SK-N-SH treated with all-trans-retinoic acid at 6 μM for 48 hours (cell line): ENCODE data around the gene DISP3.

Source experiments
- ATAC-seq: fragments of 200-7000 bp; cut with Tn5 transposase; 3 replicates; pipeline ENCODE4 v1.9.1; 2020; ENCODE audit warnings: mild to moderate bottlenecking, moderate library complexity
- CSDC2 ChIP-seq: fragments of 250-450 bp; sonication (Bioruptor Pico); IDR thresholded peaks from 2 replicates; pipeline ENCODE4 v1.5.0; 2020; ENCODE audit warnings: mild to moderate bottlenecking, moderate library complexity
- ESRRG ChIP-seq: fragments of 250-450 bp; sonication (Bioruptor Pico); IDR thresholded peaks from 2 replicates; pipeline ENCODE4 v1.6.1; 2021; ENCODE audit warnings: mild to moderate bottlenecking
- GLIS3 ChIP-seq: fragments of 250-450 bp; sonication (Bioruptor Pico); IDR thresholded peaks from 2 replicates; pipeline ENCODE4 v1.5.0; 2020; ENCODE audit warnings: mild to moderate bottlenecking, moderate library complexity
- ISL1 ChIP-seq: fragments of 250-450 bp; sonication (Bioruptor Pico); IDR thresholded peaks from 2 replicates; pipeline ENCODE4 v2.1.2; 2022; ENCODE audit warnings: mild to moderate bottlenecking, moderate library complexity
- PATZ1 ChIP-seq: fragments of 250-450 bp; sonication (Bioruptor Pico); IDR thresholded peaks from 2 replicates; pipeline ENCODE4 v1.8.0; 2020; ENCODE audit warnings: mild to moderate bottlenecking, moderate library complexity, borderline replicate concordance
- POU6F1 ChIP-seq: fragments of 250-450 bp; sonication (Bioruptor Pico); IDR thresholded peaks from 2 replicates; pipeline ENCODE4 v1.8.0; 2021; ENCODE audit warnings: low read depth, mild to moderate bottlenecking, moderate library complexity, borderline replicate concordance
- PPARA ChIP-seq: fragments of 250-450 bp; sonication (Bioruptor Pico); IDR thresholded peaks from 2 replicates; pipeline ENCODE4 v1.5.0; 2020; ENCODE audit warnings: mild to moderate bottlenecking, borderline replicate concordance
- RARB ChIP-seq: fragments of 250-450 bp; sonication (Bioruptor Pico); IDR thresholded peaks from 2 replicates; pipeline ENCODE4 v1.8.0; 2021; ENCODE audit warnings: mild to moderate bottlenecking, moderate library complexity
- TCF4 ChIP-seq: fragments of 250-450 bp; sonication (Bioruptor Pico); IDR thresholded peaks from 2 replicates; pipeline ENCODE4 v1.8.0; 2021; ENCODE audit warnings: mild to moderate bottlenecking, moderate library complexity, borderline replicate concordance
- TOX ChIP-seq: fragments of 250-450 bp; sonication (Bioruptor Pico); IDR thresholded peaks from 2 replicates; pipeline ENCODE4 v1.8.0; 2021; ENCODE audit warnings: mild to moderate bottlenecking, moderate library complexity, borderline replicate concordance
- ZC3H10 ChIP-seq: fragments of 250-450 bp; sonication (Bioruptor Pico); IDR thresholded peaks from 2 replicates; pipeline ENCODE4 v1.5.1; 2021; ENCODE audit warnings: mild to moderate bottlenecking, moderate library complexity
- ZFP3 ChIP-seq: fragments of 250-450 bp; sonication (Bioruptor Pico); IDR thresholded peaks from 2 replicates; pipeline ENCODE4 v1.5.0; 2020; ENCODE audit warnings: mild to moderate bottlenecking, moderate library complexity
- ZFP30 ChIP-seq: fragments of 450-650 bp; formaldehyde crosslinking; IDR thresholded peaks from 2 replicates; pipeline ENCODE4 v1.5.0; 2022; ENCODE audit warnings: mild to moderate bottlenecking, moderate library complexity
- ZNF565 ChIP-seq: fragments of 450-650 bp; formaldehyde crosslinking; conservative IDR thresholded peaks from 2 replicates; pipeline ENCODE4 v1.5.0; 2020; ENCODE audit warnings: low read depth, mild to moderate bottlenecking, moderate library complexity
- ZNF70 ChIP-seq: fragments of 450-650 bp; formaldehyde crosslinking; IDR thresholded peaks from 2 replicates; pipeline ENCODE4 v1.5.0; 2020; ENCODE audit warnings: mild to moderate bottlenecking, moderate library complexity
- ZNF8 ChIP-seq: fragments of 450-650 bp; formaldehyde crosslinking; IDR thresholded peaks from 2 replicates; pipeline ENCODE4 v1.5.0; 2020; ENCODE audit warnings: mild to moderate bottlenecking, moderate library complexity
- TF ChIP-seq, protein P1 (sequence below): fragments of 250-450 bp; sonication (Bioruptor Pico); IDR thresholded peaks from 2 replicates; pipeline ENCODE4 v1.5.0; 2020; ENCODE audit warnings: mild to moderate bottlenecking, moderate library complexity
- TF ChIP-seq, protein P2 (sequence below): fragments of 250-450 bp; sonication (Bioruptor Pico); IDR thresholded peaks from 2 replicates; pipeline ENCODE4 v1.5.1; 2020; ENCODE audit warnings: low read depth, mild to moderate bottlenecking, moderate library complexity
- TF ChIP-seq, protein P3 (sequence below): fragments of 250-450 bp; sonication (Bioruptor Pico); IDR thresholded peaks from 2 replicates; pipeline ENCODE4 v1.5.1; 2021; ENCODE audit warnings: mild to moderate bottlenecking, moderate library complexity

The DISP3 gene

DNA sequence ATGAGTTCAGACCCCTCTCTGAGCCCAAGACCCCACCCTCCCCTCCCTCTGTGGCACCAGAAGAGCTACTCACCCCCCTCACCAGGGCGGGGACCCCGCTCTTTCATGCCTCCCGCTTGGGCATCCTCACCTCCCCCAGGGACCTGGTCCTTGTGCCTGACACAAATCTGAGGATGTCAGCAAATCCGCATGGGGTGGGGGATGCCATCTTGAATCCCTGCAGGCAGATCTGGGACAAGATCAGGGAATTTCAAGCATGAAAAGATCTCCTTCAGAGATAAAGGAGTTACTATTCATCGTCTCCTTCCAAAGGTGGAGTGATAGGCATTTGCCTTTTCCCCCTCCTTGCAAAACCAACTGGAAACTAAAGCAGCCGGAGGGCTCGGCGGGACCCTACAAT, 81.1 kb downstream of the DISP3 start:
- TF ChIP-seq GLIS3 (no peak), ESRRG (CRISPR knock-in tag) (no peak), TOX (CRISPR knock-in tag) (no peak), PPARA (CRISPR knock-in tag) (no peak), ZNF565 (CRISPR knock-in tag) (no peak), CSDC2 (CRISPR knock-in tag) (no peak)
- TF ChIP-seq, protein P1, sequence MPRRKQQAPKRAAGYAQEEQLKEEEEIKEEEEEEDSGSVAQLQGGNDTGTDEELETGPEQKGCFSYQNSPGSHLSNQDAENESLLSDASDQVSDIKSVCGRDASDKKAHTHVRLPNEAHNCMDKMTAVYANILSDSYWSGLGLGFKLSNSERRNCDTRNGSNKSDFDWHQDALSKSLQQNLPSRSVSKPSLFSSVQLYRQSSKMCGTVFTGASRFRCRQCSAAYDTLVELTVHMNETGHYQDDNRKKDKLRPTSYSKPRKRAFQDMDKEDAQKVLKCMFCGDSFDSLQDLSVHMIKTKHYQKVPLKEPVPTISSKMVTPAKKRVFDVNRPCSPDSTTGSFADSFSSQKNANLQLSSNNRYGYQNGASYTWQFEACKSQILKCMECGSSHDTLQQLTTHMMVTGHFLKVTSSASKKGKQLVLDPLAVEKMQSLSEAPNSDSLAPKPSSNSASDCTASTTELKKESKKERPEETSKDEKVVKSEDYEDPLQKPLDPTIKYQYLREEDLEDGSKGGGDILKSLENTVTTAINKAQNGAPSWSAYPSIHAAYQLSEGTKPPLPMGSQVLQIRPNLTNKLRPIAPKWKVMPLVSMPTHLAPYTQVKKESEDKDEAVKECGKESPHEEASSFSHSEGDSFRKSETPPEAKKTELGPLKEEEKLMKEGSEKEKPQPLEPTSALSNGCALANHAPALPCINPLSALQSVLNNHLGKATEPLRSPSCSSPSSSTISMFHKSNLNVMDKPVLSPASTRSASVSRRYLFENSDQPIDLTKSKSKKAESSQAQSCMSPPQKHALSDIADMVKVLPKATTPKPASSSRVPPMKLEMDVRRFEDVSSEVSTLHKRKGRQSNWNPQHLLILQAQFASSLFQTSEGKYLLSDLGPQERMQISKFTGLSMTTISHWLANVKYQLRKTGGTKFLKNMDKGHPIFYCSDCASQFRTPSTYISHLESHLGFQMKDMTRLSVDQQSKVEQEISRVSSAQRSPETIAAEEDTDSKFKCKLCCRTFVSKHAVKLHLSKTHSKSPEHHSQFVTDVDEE (CRISPR knock-in tag): no peak
- TF ChIP-seq, all 23 proteins: peak for 0
- no peak for ATAC-seq

- TF ChIP-seq ZC3H10 (CRISPR knock-in tag) (no peak), ESRRG (CRISPR knock-in tag) (no peak), ZNF70 (no peak)
- no peak for ATAC-seq
These were observed 82.8 kb downstream of the DISP3 start for GRCh38 chr1:11561740-11562139.

DNA sequence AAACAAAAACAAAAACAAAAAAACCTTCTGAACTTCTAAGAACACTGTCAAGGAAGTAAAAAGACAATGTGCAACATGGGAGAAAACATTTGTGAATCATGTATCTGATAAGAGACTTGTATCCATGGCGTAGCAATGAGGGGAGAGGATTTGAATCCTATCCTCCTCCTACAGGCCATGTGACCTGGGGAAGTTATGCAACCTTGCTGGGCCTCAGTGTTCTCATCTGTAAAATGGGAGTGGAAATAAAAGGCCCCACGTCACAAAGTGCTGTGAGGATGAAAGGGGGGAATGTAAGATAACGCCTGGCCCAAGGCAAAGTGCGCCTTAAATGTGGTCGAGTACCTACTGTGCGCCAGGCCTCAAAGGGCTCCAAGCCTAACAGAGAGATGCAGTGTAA, 83.7 kb downstream of the DISP3 start:
- ATAC-seq: no peak
- TF ChIP-seq, protein P1 (CRISPR knock-in tag): no peak
- TF ChIP-seq TCF4: no peak
- TF ChIP-seq, protein P2, sequence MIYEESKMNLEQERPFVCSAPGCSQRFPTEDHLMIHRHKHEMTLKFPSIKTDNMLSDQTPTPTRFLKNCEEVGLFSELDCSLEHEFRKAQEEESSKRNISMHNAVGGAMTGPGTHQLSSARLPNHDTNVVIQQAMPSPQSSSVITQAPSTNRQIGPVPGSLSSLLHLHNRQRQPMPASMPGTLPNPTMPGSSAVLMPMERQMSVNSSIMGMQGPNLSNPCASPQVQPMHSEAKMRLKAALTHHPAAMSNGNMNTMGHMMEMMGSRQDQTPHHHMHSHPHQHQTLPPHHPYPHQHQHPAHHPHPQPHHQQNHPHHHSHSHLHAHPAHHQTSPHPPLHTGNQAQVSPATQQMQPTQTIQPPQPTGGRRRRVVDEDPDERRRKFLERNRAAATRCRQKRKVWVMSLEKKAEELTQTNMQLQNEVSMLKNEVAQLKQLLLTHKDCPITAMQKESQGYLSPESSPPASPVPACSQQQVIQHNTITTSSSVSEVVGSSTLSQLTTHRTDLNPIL (CRISPR knock-in tag): no peak
- TF ChIP-seq RARB (CRISPR knock-in tag): no peak
- TF ChIP-seq, protein P3, sequence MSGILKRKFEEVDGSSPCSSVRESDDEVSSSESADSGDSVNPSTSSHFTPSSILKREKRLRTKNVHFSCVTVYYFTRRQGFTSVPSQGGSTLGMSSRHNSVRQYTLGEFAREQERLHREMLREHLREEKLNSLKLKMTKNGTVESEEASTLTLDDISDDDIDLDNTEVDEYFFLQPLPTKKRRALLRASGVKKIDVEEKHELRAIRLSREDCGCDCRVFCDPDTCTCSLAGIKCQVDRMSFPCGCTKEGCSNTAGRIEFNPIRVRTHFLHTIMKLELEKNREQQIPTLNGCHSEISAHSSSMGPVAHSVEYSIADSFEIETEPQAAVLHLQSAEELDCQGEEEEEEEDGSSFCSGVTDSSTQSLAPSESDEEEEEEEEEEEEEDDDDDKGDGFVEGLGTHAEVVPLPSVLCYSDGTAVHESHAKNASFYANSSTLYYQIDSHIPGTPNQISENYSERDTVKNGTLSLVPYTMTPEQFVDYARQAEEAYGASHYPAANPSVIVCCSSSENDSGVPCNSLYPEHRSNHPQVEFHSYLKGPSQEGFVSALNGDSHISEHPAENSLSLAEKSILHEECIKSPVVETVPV (CRISPR knock-in tag): no peak
- TF ChIP-seq CSDC2 (CRISPR knock-in tag): no peak

- peak; percentile 92 for TF ChIP-seq TCF4
- TF ChIP-seq PPARA (CRISPR knock-in tag): no peak
- peak; percentile 66; the same call in 2 of the 3 replicates for ATAC-seq
These were observed 84.7 kb downstream of the DISP3 start for GRCh38 chr1:11563560-11564069.

DNA sequence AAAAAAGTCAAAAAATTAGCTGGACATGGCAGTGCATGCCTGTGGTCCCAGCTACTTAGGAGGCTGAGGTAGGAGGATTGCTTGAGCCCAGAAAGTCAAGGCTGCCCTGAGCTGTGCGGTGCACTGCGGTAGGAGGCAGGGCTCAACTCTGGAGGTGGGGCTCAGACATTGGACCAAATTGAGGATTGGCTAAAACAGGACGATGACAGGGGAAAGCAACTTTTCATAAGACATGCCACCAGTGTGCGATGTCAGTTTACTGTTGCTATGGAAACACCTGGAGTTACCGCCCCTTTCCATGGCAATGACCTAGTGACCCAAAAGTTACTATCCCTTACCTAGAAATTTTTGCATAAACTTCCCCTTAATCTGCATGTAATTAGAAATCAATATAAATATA, 85.3 kb downstream of the DISP3 start:
- ATAC-seq: no peak
- TF ChIP-seq TCF4 (no peak), ISL1 (CRISPR knock-in tag) (no peak), PATZ1 (CRISPR knock-in tag) (no peak), ZC3H10 (CRISPR knock-in tag) (no peak), POU6F1 (CRISPR knock-in tag) (no peak), PPARA (CRISPR knock-in tag) (no peak), ZNF565 (CRISPR knock-in tag) (no peak), ZFP3 (CRISPR knock-in tag) (no peak), ZFP30 (no peak), ZNF8 (CRISPR knock-in tag) (no peak), GLIS3 (no peak), RARB (CRISPR knock-in tag) (no peak)
- TF ChIP-seq, protein P2 (CRISPR knock-in tag): no peak
